ENCODE measurements around the gene BRD7. TPM values are rescaled to one million over a fixed set of nuclear protein-coding genes. Genes with fewer than 3 reads are reported as not detected.

The BRD7 gene
- total and polyA plus RNA-seq, 2 donors (not counting 3 experiments of a cell fraction or from before 2014, with no cell fraction given): 17.1 to 69.1 TPM

DNA sequence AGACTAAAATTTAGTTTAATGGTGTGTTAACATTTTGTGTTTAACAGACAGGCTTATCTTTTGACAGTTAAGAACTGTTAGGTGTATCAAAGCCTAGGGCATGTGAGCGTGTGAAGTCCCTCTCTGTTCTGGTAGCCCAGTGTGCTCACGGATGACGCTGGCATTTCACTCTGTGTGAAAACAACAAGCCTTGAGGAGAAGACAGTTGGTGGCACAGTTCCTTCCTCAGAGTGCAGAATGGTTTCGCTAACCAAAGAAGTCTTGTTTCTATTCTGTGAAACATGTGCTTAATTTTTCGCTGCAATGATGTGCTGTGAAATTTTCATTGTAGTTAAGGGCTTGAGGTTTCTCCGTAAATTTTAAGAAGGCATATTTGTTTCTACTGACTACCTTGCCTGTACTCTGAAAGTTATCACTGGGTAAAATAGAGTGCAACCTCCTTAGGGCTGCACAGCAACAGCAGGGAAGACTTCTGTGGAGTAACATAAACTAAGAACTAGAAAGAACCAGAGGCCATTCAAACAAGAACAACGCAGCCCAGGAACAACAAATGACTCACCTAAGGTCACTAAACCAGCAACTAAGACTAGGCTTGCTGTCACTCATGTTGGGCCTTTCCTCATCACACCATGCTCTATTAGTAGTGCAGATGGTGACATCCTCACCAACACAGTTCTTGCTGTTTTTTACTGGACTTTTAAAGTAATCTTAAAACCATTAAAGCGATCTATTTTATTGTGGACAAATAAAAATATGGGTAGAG is 33.4 kb downstream of the BRD7 start:
- ChIA-PET CTCF (no interaction called here), POLR2A (no interaction called here)
- TF ChIP-seq MYC (IDR thresholded peaks at IDR 0.05; ENCODE audit: low read depth, low read length) (no peak), JUN (IDR thresholded peaks at IDR 0.05; ENCODE audit: borderline replicate concordance, insufficient read depth, insufficient read length, low read depth) (no peak), EZH2 (IDR thresholded peaks at IDR 0.05; ENCODE audit: borderline replicate concordance, low read depth, low read length, severe bottlenecking) (no peak), GATA2 (IDR thresholded peaks at IDR 0.05; ENCODE audit: insufficient read depth, insufficient read length, low read depth, low read length) (no peak), POLR2A (IDR thresholded peaks at IDR 0.05; ENCODE audit: low read depth, low read length) (no peak), POLR2AphosphoS5 (IDR thresholded peaks at IDR 0.05; ENCODE audit: insufficient read depth, low read depth, low read length) (no peak), FOS (IDR thresholded peaks at IDR 0.05; ENCODE audit: borderline replicate concordance, insufficient read depth, low read length) (no peak), CTCF (IDR thresholded peaks at IDR 0.05; ENCODE audit: extremely low read depth in 1 of 2, insufficient read depth in 1 of 2, low read depth in 1 of 2, low read length in 2 of 2) (no peak)
- TF ChIP-seq, protein P1, sequence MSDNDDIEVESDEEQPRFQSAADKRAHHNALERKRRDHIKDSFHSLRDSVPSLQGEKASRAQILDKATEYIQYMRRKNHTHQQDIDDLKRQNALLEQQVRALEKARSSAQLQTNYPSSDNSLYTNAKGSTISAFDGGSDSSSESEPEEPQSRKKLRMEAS (IDR thresholded peaks at IDR 0.05; ENCODE audit: insufficient read depth, insufficient read length): no peak
- H2AFZ ChIP-seq (ENCODE audit: low read depth, low read length): no peak overlapping the region
- no peaks in the 10 kb centered on the region for H3K27me3 ChIP-seq (ENCODE audit: control insufficient read depth in 2 of 2, insufficient read depth in 2 of 2, low read length in 2 of 2)
- H3K4me3 ChIP-seq (replicated peaks in 1 of 3; ENCODE audit: insufficient read depth in 1 of 3, low read depth in 1 of 3, low read length in 3 of 3): no peak overlapping the region
- FAIRE-seq (no peak), DNase-seq (ENCODE audit: low read depth, low spot score) (no peak)
- no peak overlapping the region for H3K27ac ChIP-seq (ENCODE audit: insufficient read depth, low read depth, low read length)
- H3K9ac ChIP-seq (replicated peaks; ENCODE audit: extremely low read depth, insufficient read depth, low read length): no peak overlapping the region
- no peak overlapping the region for H3K4me2 ChIP-seq (ENCODE audit: insufficient read depth, low read length)
- no peaks in the 10 kb centered on the region for H3K4me1 ChIP-seq (ENCODE audit: control insufficient read depth, extremely low read depth, insufficient read depth, low read length)
- no peaks in the 10 kb centered on the region for H3K9me1 ChIP-seq (replicated peaks; ENCODE audit: control insufficient read depth, extremely low read depth, insufficient read depth, low read length)
- BruUV-seq (replicated peaks): no TSS peak
- no peaks in the 10 kb centered on the region for H4K20me1 ChIP-seq (replicated peaks; ENCODE audit: control insufficient read depth, extremely low read depth, insufficient read depth, low read length)
- H3K9me3 ChIP-seq (replicated peaks; ENCODE audit: control insufficient read depth, insufficient read depth, low read length): no peaks in the 10 kb centered on the region
- dilution Hi-C loops (cut with MboI; ENCODE audit: extremely low pct_ligation_motif_present, low sequenced_read_pairs): no loop called here
- H3K36me3 ChIP-seq (ENCODE audit: control insufficient read depth in 2 of 2, extremely low read depth in 1 of 2, insufficient read depth in 2 of 2, low read length in 2 of 2): peaks cover 11 to 19% of the 10 kb centered on the region in 2 experiments
- H3K79me2 ChIP-seq (ENCODE audit: control insufficient read depth, insufficient read depth, low read length): peaks cover 4% of the 10 kb centered on the region
- intact Hi-C loops (cut with micrococcal nuclease): loop anchor here (10.0 kb wide), 1 partner anchor 241 kb away; no protein-coding TSS in a partner anchor
